CD1c-positive myeloid dendritic cell (primary cell): ENCODE measurements around the gene DPAGT1.

Experiments used
- DNase-seq: peaks from one replicate; pipeline ENCODE4 v3.0.0-alpha.2; 2016; ENCODE audit errors: extremely low spot score

DPAGT1 gene

GRCh38 chr11:119057000-119057769 is 44.5 kb downstream of the DPAGT1 start, which contains the start of gene HYOU1:
Gene HYOU1, minus strand, starts transcription at chr11:119057205. Its CDS starts 1,045 bp downstream, at chr11:119056160.
- peak; percentile 99 for DNase-seq

- no peak for DNase-seq
Measured at GRCh38 chr11:119056421-119056999, 45.1 kb downstream of the DPAGT1 start.

GRCh38 chr11:119055901-119056300 is 45.8 kb downstream of the DPAGT1 start:
- DNase-seq, result peak; percentile 18

GRCh38 chr11:119054418-119054817 is 47.2 kb downstream of the DPAGT1 start:
- DNase-seq, result no peak

- no peak for DNase-seq
Measured at GRCh38 chr11:119052163-119052814, 49.4 kb downstream of the DPAGT1 start.

GRCh38 chr11:119051440-119052162 is 50.1 kb downstream of the DPAGT1 start:
- DNase-seq, result no peak

- no peak for DNase-seq
Measured at GRCh38 chr11:119049081-119049480, 52.6 kb downstream of the DPAGT1 start.

GRCh38 chr11:119048644-119049043 is 53.0 kb downstream of the DPAGT1 start:
- no peak for DNase-seq

- no peak for DNase-seq
Measured at GRCh38 chr11:119047205-119047604, 54.4 kb downstream of the DPAGT1 start.
